Hepatocyte (in vitro differentiated cells): ENCODE results near the gene MRI1. TPM values are rescaled to one million over a fixed set of nuclear protein-coding genes. Genes with fewer than 3 reads are reported as not detected.

ENCODE experiments used
- DNase-seq: peaks from one replicate; pipeline ENCODE4 v3.0.0-alpha.2; 2016; ENCODE audit warnings: low spot score
- H2AFZ ChIP-seq: fragments of 200-600 bp; sonication (generic); 2 replicates; pipeline ENCODE4 v1.6.0; 2016; ENCODE audit warnings: antibody characterized with exemption, mild to moderate bottlenecking
- H3K27ac ChIP-seq: fragments of 200-600 bp; sonication (generic); 2 replicates; pipeline ENCODE4 v1.5.1; 2016; ENCODE audit warnings: mild to moderate bottlenecking
- H3K27me3 ChIP-seq: fragments of 200-600 bp; sonication (generic); 2 replicates; pipeline ENCODE4 v1.6.1; 2016
- H3K36me3 ChIP-seq: fragments of 200-600 bp; sonication (generic); replicated peaks from 2 replicates; pipeline ENCODE4 v1.5.1; 2016; ENCODE audit warnings: low read depth; ENCODE audit not compliant: insufficient read depth
- H3K4me1 ChIP-seq: fragments of 200-600 bp; sonication (generic); 2 replicates; pipeline ENCODE4 v1.5.1; 2016; ENCODE audit warnings: mild to moderate bottlenecking, moderate library complexity; ENCODE audit not compliant: insufficient read depth
- H3K4me2 ChIP-seq: fragments of 200-600 bp; sonication (generic); 2 replicates; pipeline ENCODE4 v1.6.0; 2016
- H3K4me3 ChIP-seq: fragments of 200-600 bp; sonication (generic); 2 replicates; pipeline ENCODE4 v1.5.1; 2016; ENCODE audit warnings: mild to moderate bottlenecking
- H3K79me2 ChIP-seq: fragments of 200-600 bp; sonication (generic); 2 replicates; pipeline ENCODE4 v1.6.0; 2017; ENCODE audit warnings: mild to moderate bottlenecking
- H3K9me2 ChIP-seq: fragments of 200-600 bp; sonication (generic); replicated peaks from 2 replicates; pipeline ENCODE4 v1.6.0; 2017; ENCODE audit warnings: mild to moderate bottlenecking; ENCODE audit not compliant: insufficient read depth
- H3K9me3 ChIP-seq: fragments of 200-600 bp; sonication (generic); 2 replicates; pipeline ENCODE4 v1.5.1; 2016; ENCODE audit warnings: low read depth, mild to moderate bottlenecking
- H4K20me1 ChIP-seq: fragments of 200-600 bp; sonication (generic); 2 replicates; pipeline ENCODE4 v1.6.0; 2016; ENCODE audit warnings: mild to moderate bottlenecking; ENCODE audit not compliant: insufficient read depth, poor library complexity, severe bottlenecking
- EZH2 ChIP-seq: fragments of 200-600 bp; sonication (generic); IDR thresholded peaks from 2 replicates; pipeline ENCODE4 v1.6.1; 2016; ENCODE audit warnings: antibody characterized with exemption, mild to moderate bottlenecking, borderline replicate concordance
- EZH2phosphoT487 ChIP-seq: fragments of 200-600 bp; sonication (generic); IDR thresholded peaks from one replicate; pipeline ENCODE4 v1.6.1; 2018; ENCODE audit warnings: antibody characterized with exemption, mild to moderate bottlenecking, low read depth, moderate library complexity; ENCODE audit not compliant: unreplicated experiment, severe bottlenecking
- WGBS: methylation state at CpG from one replicate; pipeline ENCODE4 v1.1.6; 2016; ENCODE audit warnings: low lambda C conversion rate; ENCODE audit errors: missing lambda C conversion rate; 5-methylcytosine and 5-hydroxymethylcytosine counted together
- polyA plus RNA-seq: library from polyadenylated mRNA; unstranded; fragments of >200 nt; fragmentation: Nextera tagmentation; extraction: Ambion mirVana; gene quantifications from 2 replicates; pipeline ENCODE4 v1.2.1, GENCODE V29; 2016
- total RNA-seq: library from RNA; depleted of rRNA; stranded (reverse); fragments of >200 nt; gene quantifications from 2 replicates; pipeline ENCODE4 v1.2.3, GENCODE V29; 2014
- TF ChIP-seq, protein P1 (sequence below): fragments of 200-600 bp; sonication (generic); IDR thresholded peaks from 2 replicates; pipeline ENCODE4 v1.5.1; 2016; ENCODE audit warnings: antibody characterized with exemption, mild to moderate bottlenecking; ENCODE audit not compliant: poor library complexity

Gene MRI1
- total and polyA plus RNA-seq, 2 experiments from 2014 or later: 18.5 to 21.9 TPM

- H3K27ac ChIP-seq: no peak overlapping the region
- no peak for DNase-seq
- no peaks in the 10 kb centered on the region for H3K9me3 ChIP-seq
- 90% methylated on average over 6 of the region's 6 CpGs for WGBS
- no peak overlapping the region for H2AFZ ChIP-seq
- no peaks in the 10 kb centered on the region for H3K27me3 ChIP-seq
- no peaks in the 10 kb centered on the region for H4K20me1 ChIP-seq
- no peaks in the 10 kb centered on the region for H3K79me2 ChIP-seq
- no peaks in the 10 kb centered on the region for H3K36me3 ChIP-seq
- no peaks in the 10 kb centered on the region for H3K9me2 ChIP-seq
- no peak for TF ChIP-seq EZH2phosphoT487
- no peak for TF ChIP-seq EZH2
- TF ChIP-seq, protein P1, sequence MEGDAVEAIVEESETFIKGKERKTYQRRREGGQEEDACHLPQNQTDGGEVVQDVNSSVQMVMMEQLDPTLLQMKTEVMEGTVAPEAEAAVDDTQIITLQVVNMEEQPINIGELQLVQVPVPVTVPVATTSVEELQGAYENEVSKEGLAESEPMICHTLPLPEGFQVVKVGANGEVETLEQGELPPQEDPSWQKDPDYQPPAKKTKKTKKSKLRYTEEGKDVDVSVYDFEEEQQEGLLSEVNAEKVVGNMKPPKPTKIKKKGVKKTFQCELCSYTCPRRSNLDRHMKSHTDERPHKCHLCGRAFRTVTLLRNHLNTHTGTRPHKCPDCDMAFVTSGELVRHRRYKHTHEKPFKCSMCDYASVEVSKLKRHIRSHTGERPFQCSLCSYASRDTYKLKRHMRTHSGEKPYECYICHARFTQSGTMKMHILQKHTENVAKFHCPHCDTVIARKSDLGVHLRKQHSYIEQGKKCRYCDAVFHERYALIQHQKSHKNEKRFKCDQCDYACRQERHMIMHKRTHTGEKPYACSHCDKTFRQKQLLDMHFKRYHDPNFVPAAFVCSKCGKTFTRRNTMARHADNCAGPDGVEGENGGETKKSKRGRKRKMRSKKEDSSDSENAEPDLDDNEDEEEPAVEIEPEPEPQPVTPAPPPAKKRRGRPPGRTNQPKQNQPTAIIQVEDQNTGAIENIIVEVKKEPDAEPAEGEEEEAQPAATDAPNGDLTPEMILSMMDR: no peak
- H3K4me3 ChIP-seq: no peak overlapping the region
- H3K4me2 ChIP-seq: no peak overlapping the region
- no peaks in the 10 kb centered on the region for H3K4me1 ChIP-seq
These were observed 42.2 kb upstream of the MRI1 start for GRCh38 chr19:13722146-13722545.

DNA sequence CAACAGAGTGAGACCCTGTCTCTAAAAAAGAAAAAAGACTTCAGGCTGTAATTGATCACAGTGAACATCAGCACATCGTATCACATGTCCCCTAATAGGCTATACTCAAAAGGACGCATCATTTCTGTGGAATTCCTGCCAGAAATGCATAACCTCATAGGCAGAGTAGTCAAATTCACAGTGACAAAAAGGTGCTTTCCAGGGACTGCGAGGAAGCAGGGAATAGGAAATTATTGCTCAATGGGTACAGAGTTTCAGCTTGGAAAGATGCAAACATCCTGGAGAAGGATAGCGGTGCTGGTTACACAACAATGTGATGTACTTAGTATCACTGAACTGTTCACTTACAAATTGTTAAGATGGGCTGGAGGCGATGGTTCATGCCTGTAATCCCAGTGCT, 41.1 kb upstream of the MRI1 start:
- H3K4me1 ChIP-seq: no peaks in the 10 kb centered on the region
- H3K4me3 ChIP-seq: no peak overlapping the region
- H3K27ac ChIP-seq: no peak overlapping the region
- no peaks in the 10 kb centered on the region for H3K9me2 ChIP-seq
- TF ChIP-seq, protein P1: no peak
- TF ChIP-seq EZH2phosphoT487: no peak
- H4K20me1 ChIP-seq: no peaks in the 10 kb centered on the region
- H3K79me2 ChIP-seq: no peaks in the 10 kb centered on the region
- no peaks in the 10 kb centered on the region for H3K36me3 ChIP-seq
- no peak overlapping the region for H2AFZ ChIP-seq
- H3K4me2 ChIP-seq: no peak overlapping the region
- no peak for DNase-seq
- WGBS: 91% methylated on average over 5 of the region's 5 CpGs
- no peaks in the 10 kb centered on the region for H3K27me3 ChIP-seq
- no peaks in the 10 kb centered on the region for H3K9me3 ChIP-seq

DNA sequence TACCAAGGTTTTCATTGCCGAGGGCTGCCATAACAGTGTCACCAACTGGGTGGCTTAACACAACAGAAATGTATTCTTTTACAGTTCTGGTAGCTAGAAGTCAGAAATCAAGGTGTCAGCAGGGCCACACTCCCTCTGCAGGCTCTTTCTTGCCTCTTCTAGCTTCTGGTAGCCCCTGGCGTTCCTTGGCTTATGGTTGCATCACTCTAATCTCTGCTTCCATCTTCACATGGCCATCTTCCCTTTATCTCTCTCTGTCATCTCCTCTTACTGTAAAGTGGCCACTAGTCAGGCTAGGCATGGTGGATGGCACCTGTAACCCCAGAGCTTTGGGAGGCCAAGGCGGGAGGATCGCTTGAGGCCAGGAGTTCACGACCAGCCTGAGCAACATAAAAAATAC, 38.0 kb upstream of the MRI1 start:
- DNase-seq: no peak
- 93% methylated on average over 5 of the region's 5 CpGs for WGBS
- H3K4me3 ChIP-seq: no peak overlapping the region
- no peaks in the 10 kb centered on the region for H3K9me3 ChIP-seq
- H3K27me3 ChIP-seq: no peaks in the 10 kb centered on the region
- H3K27ac ChIP-seq: no peak overlapping the region
- H4K20me1 ChIP-seq: no peaks in the 10 kb centered on the region
- H3K79me2 ChIP-seq: no peaks in the 10 kb centered on the region
- no peak overlapping the region for H2AFZ ChIP-seq
- H3K4me2 ChIP-seq: no peak overlapping the region
- peaks cover 7% of the 10 kb centered on the region for H3K4me1 ChIP-seq
- no peaks in the 10 kb centered on the region for H3K9me2 ChIP-seq
- TF ChIP-seq EZH2 (no peak), EZH2phosphoT487 (no peak)
- TF ChIP-seq, protein P1: no peak
- no peaks in the 10 kb centered on the region for H3K36me3 ChIP-seq

DNA sequence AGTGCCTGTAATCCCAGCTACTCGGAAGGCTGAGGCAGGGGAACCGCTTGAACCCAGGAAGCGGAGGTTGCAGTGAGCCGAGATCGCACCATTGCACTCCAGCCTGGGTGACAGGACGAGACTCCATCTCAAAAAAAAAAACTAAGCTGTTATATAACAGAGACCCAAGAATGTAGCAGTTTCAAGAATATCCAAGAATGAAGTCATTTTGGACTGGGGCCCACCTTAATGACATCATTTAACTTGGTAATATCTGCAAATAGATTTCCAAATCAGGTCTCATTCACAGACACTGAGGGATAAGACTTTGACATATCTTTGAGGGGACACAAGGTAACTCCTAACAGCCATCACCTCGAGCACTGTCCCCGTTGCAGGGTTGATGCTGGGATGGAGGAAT, 36.5 kb upstream of the MRI1 start:
- 83% methylated on average over 8 of the region's 8 CpGs for WGBS
- Histone ChIP-seq H4K20me1 (no peaks in the 10 kb centered on the region), H2AFZ (no peak overlapping the region), H3K79me2 (no peaks in the 10 kb centered on the region), H3K4me2 (no peak overlapping the region), H3K4me3 (no peak overlapping the region), H3K27ac (no peak overlapping the region), H3K4me1 (peaks cover 11% of the 10 kb centered on the region), H3K27me3 (no peaks in the 10 kb centered on the region), H3K9me3 (no peaks in the 10 kb centered on the region), H3K9me2 (no peaks in the 10 kb centered on the region), H3K36me3 (no peaks in the 10 kb centered on the region)
- no peak for DNase-seq
- no peak for TF ChIP-seq EZH2
